ENCODE results near the gene OR10A6. TPM values are rescaled to one million over a fixed set of nuclear protein-coding genes. Genes with fewer than 3 reads are reported as not detected.

Gene OR10A6
- total RNA-seq, 4 donors from 2014 or later = not detected

DNA sequence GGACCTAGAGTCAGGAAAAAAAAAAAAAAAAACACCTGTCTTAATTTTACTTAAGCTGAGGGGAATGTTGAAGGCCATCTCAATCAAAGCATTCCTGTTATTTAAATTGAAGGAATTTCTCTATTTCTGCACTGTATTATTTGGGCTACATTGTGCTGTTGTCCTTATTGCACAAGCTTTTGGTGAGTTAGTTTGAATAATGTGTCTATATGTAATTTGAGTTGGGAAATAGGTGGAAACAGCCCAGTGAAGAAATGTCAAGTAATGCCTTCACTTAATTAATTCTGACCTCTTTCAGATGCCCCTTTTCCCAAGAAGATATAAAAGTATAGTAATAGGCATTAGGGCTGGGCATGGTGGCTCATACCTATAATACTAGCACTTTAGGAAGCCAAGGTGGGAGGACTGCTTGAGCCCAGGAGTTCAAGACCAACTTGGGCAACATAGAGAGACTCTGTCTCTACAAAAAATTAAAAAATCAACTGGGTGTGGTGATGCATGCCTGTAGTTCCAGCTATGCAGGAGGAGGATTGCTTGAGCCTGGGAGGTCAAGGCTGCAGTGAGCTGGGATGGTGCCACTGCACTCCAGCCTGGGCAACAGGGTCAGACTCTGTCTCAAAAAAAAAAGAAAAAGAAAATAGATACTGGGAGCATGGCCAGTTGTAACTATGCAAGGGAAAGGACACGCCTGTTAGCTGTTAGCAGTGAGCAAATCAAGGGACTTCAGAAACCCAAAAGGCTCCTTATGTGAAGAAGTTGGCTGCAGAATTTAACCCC is 34.9 kb downstream of the OR10A6 start:
- H3K4me1 ChIP-seq = peaks cover 5 to 22% (median 12%) of the 10 kb centered on the region in 4 donors
- H3K9me3 ChIP-seq = no peaks in the 10 kb centered on the region
- TF ChIP-seq, protein P1, sequence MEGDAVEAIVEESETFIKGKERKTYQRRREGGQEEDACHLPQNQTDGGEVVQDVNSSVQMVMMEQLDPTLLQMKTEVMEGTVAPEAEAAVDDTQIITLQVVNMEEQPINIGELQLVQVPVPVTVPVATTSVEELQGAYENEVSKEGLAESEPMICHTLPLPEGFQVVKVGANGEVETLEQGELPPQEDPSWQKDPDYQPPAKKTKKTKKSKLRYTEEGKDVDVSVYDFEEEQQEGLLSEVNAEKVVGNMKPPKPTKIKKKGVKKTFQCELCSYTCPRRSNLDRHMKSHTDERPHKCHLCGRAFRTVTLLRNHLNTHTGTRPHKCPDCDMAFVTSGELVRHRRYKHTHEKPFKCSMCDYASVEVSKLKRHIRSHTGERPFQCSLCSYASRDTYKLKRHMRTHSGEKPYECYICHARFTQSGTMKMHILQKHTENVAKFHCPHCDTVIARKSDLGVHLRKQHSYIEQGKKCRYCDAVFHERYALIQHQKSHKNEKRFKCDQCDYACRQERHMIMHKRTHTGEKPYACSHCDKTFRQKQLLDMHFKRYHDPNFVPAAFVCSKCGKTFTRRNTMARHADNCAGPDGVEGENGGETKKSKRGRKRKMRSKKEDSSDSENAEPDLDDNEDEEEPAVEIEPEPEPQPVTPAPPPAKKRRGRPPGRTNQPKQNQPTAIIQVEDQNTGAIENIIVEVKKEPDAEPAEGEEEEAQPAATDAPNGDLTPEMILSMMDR (IDR thresholded peaks at IDR 0.05) = no peak
- TF ChIP-seq POLR2AphosphoS5 (IDR thresholded peaks at IDR 0.05) (no peak), POLR2A (IDR thresholded peaks at IDR 0.05) (no peak), EP300 (IDR thresholded peaks at IDR 0.05; ENCODE audit: low read depth) (no peak)
- DNase-seq = no peak
- peaks cover under 1% of the 10 kb centered on the region for H3K27me3 ChIP-seq
- H3K27ac ChIP-seq = no peak overlapping the region
- H3K4me3 ChIP-seq = no peak overlapping the region
- H3K36me3 ChIP-seq = no peaks in the 10 kb centered on the region
- 62 to 63% methylated on average over 1 of the region's 1 CpG for WGBS, 2 donors (ENCODE audit: low coverage in 1 of 2)
- intact Hi-C loops (cut with DNase I; ENCODE audit: low total_unique reads) = no loop called here
- in situ Hi-C loops (cut with MboI; ENCODE audit: low pct_ligation_motif_present in 1 of 4, low pct_unique_long_range_greater_than_20kb in 1 of 4, low sequenced_read_pairs in 3 of 4) = loop anchor here in 1 of 4 donors (10.0 to 25.0 kb wide), 2 partner anchors 89 to 191 kb away; partner anchors contain the start of genes EIF3F and TUB

DNA sequence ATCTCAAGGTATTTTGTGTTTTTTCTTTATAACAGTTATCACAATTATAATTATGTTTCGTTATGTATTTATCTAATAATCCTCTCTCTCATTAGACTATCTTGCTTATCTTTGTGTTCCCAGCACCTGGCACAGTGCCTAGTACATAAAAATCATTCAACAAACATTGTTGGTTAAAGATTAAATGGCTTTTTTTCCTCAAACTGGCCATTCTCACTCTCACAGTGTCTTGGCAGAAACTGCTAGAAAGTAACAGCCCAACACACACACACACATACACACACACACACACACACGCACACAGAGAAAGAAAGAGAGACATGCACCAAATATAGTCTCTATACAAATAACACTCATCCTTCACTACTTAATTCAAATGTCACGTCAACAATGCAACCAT is 36.8 kb downstream of the OR10A6 start:
- H3K36me3 ChIP-seq = no peaks in the 10 kb centered on the region
- H3K4me1 ChIP-seq = peaks cover 5 to 20% (median 7%) of the 10 kb centered on the region in 4 donors
- DNase-seq = no peak
- H3K27me3 ChIP-seq = peaks cover 16% of the 10 kb centered on the region
- peak overlapping the region; percentile 70 to 77 (median 72) for H3K27ac ChIP-seq
- no peak overlapping the region for H3K4me3 ChIP-seq
- TF ChIP-seq, protein P1 (IDR thresholded peaks at IDR 0.05) = no peak
- TF ChIP-seq POLR2A (IDR thresholded peaks at IDR 0.05) (no peak), POLR2AphosphoS5 (IDR thresholded peaks at IDR 0.05) (no peak), EP300 (IDR thresholded peaks at IDR 0.05; ENCODE audit: low read depth) (no peak)
- in situ Hi-C loops (cut with MboI; ENCODE audit: low pct_ligation_motif_present in 1 of 4, low pct_unique_long_range_greater_than_20kb in 1 of 4, low sequenced_read_pairs in 3 of 4) = loop anchor here in 3 of 4 donors (5.0 to 25.0 kb wide), 3 partner anchors 91 to 193 kb away; partner anchors contain the start of genes EIF3F (in 3 of the 3) and TUB (in 1 of the 3)
- H3K9me3 ChIP-seq = no peaks in the 10 kb centered on the region
- intact Hi-C loops (cut with DNase I; ENCODE audit: low total_unique reads) = loop anchor here (5.0 kb wide), 1 partner anchor 93 kb away; the partner anchor contains the start of gene EIF3F
- 34 to 38% methylated on average over 3 of the region's 3 CpGs for WGBS, 2 donors (ENCODE audit: low coverage in 1 of 2)

DNA sequence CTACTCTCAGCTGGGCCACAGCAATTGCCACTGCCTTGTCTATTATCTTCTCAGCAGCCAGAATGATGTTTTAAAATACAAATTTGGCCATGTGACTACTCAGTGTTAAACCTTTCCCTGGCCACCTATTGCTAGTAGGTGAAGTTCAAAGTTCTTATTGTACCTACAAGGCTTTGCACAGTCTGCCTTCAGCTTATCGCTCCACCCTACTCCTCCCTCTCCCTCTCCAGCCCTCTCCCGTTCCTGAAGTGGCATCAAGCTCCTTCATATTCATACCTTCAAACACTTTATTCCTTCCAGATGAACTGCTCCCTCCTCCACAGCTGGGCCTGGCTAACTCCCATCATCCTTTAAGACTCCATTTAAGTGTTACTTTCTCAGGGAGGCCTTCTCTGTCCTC is 37.3 kb downstream of the OR10A6 start:
- no peak for TF ChIP-seq POLR2AphosphoS5 (IDR thresholded peaks at IDR 0.05)
- TF ChIP-seq EP300 (IDR thresholded peaks at IDR 0.05; ENCODE audit: low read depth) = no peak
- TF ChIP-seq, protein P1 (IDR thresholded peaks at IDR 0.05) = no peak
- TF ChIP-seq POLR2A (IDR thresholded peaks at IDR 0.05) = no peak
- in situ Hi-C loops (cut with MboI; ENCODE audit: low pct_ligation_motif_present in 1 of 4, low pct_unique_long_range_greater_than_20kb in 1 of 4, low sequenced_read_pairs in 3 of 4) = loop anchor here in 3 of 4 donors (5.0 to 25.0 kb wide), 3 partner anchors 91 to 194 kb away; partner anchors contain the start of genes EIF3F (in 3 of the 3) and TUB (in 1 of the 3)
- H3K27me3 ChIP-seq = peaks cover 16% of the 10 kb centered on the region
- 47 to 56% methylated on average over 2 of the region's 2 CpGs for WGBS, 2 donors (ENCODE audit: low coverage in 1 of 2)
- DNase-seq = peak; percentile 57
- no peaks in the 10 kb centered on the region for H3K36me3 ChIP-seq
- peak overlapping the region; percentile 70 to 77 (median 72) for H3K27ac ChIP-seq
- H3K9me3 ChIP-seq = no peaks in the 10 kb centered on the region
- intact Hi-C loops (cut with DNase I; ENCODE audit: low total_unique reads) = loop anchor here (5.0 kb wide), 1 partner anchor 94 kb away; the partner anchor contains the start of gene EIF3F
- H3K4me1 ChIP-seq = peaks cover 5 to 20% (median 7%) of the 10 kb centered on the region in 4 donors
- H3K4me3 ChIP-seq = no peak overlapping the region

DNA sequence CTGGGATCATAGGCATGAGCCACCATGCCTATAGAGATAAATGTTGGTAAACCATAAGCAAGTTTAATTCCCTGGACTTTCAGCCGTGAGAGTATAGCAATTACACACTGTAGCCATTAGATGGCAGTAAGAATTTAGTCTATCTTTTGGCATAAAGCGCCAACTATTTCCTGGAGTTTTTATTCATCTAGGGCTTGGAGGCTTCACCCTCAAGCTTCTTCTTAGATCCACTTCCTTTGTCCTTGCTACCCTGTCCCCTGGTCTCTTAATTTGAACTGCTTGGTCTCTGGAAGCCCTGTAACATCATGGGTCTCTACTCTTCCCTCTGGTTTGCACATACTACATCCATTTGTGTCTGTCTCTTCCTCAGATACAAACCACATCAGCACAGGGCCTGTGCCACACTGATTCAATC is 38.2 kb downstream of the OR10A6 start:
- in situ Hi-C loops (cut with MboI; ENCODE audit: low pct_ligation_motif_present in 1 of 4, low pct_unique_long_range_greater_than_20kb in 1 of 4, low sequenced_read_pairs in 3 of 4) (loop anchor here in 3 of 4 donors (5.0 to 25.0 kb wide), 3 partner anchors 92 to 194 kb away; partner anchors contain the start of genes EIF3F (in 3 of the 3) and TUB (in 1 of the 3)), intact Hi-C loops (cut with DNase I; ENCODE audit: low total_unique reads) (loop anchor here (5.0 kb wide), 1 partner anchor 94 kb away; the partner anchor contains the start of gene EIF3F)
- peaks cover 16% of the 10 kb centered on the region for H3K27me3 ChIP-seq
- 0 to 6% methylated on average over 2 of the region's 2 CpGs for WGBS, 2 donors (ENCODE audit: low coverage in 1 of 2)
- H3K4me3 ChIP-seq = no peak overlapping the region
- TF ChIP-seq EP300 (IDR thresholded peaks at IDR 0.05; ENCODE audit: low read depth) = no peak
- TF ChIP-seq, protein P1 (IDR thresholded peaks at IDR 0.05) = peak; percentile 65 to 80 (median 71)
- no peaks in the 10 kb centered on the region for H3K9me3 ChIP-seq
- no peak for DNase-seq
- H3K27ac ChIP-seq = peak overlapping the region; percentile 70 to 77 (median 72)
- peaks cover 5 to 20% (median 7%) of the 10 kb centered on the region in 4 donors for H3K4me1 ChIP-seq
- no peaks in the 10 kb centered on the region for H3K36me3 ChIP-seq

All from transverse colon (tissue), 4 donors.